HG02885 (cell line): ENCODE measurements around the gene POLR1G.
A peak's percentile ranks its signal among the peaks of the same experiment; 100 is the strongest.

ENCODE experiments used
- ATAC-seq: cut with Tn5 transposase; IDR thresholded peaks from one replicate; pipeline ENCODE4 v1.9.1; 2021; ENCODE audit warnings: mild to moderate bottlenecking; ENCODE audit not compliant: unreplicated experiment, poor library complexity

The POLR1G gene, protein sequence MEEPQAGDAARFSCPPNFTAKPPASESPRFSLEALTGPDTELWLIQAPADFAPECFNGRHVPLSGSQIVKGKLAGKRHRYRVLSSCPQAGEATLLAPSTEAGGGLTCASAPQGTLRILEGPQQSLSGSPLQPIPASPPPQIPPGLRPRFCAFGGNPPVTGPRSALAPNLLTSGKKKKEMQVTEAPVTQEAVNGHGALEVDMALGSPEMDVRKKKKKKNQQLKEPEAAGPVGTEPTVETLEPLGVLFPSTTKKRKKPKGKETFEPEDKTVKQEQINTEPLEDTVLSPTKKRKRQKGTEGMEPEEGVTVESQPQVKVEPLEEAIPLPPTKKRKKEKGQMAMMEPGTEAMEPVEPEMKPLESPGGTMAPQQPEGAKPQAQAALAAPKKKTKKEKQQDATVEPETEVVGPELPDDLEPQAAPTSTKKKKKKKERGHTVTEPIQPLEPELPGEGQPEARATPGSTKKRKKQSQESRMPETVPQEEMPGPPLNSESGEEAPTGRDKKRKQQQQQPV

DNA sequence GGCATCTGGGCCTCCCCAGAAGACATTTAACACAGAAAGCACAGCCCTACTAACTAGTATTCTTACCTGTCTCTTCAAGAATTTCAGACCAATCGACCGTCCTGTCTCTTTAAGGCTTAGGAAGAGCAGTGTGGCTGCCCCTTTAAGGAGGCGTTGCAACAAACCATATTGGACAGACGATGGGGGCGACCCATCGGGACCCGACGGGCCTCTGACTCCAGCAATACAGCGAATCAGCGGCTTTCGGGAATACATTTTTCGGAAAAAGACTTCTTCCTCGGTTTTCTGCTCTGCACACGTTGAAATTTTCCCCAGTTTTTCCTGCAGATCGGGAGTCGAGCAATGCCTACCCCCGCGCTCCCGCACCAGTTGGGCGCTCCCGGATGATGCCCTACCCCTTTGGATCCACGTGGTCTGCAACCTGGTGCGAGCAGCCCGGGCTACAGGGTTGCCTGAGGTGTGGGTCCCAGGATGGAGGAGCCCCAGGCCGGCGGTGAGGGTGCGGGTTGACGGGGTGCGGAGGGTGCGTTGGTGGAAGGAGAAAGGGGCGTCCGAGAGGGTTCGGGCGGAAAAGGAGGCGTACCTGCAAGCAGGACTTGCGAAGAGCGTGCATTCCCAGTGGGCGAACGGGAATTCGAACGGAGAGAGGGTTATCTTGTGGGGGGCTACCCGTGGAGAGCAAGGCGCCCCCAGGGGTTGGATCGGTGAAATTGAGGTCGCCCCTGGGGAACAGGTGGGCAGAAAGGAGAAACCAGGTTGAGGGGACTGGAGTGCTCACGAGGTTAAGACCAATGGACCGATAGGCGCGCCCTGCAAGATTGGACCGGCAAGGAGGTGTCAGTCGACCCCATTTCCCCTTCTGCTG is at the start of gene POLR1G:
Gene POLR1G (plus strand): TSS at position 419 of the 865 bp plus-strand sequence. CDS start 53 bp downstream, at position 472.
- ATAC-seq = peak; percentile 77

DNA sequence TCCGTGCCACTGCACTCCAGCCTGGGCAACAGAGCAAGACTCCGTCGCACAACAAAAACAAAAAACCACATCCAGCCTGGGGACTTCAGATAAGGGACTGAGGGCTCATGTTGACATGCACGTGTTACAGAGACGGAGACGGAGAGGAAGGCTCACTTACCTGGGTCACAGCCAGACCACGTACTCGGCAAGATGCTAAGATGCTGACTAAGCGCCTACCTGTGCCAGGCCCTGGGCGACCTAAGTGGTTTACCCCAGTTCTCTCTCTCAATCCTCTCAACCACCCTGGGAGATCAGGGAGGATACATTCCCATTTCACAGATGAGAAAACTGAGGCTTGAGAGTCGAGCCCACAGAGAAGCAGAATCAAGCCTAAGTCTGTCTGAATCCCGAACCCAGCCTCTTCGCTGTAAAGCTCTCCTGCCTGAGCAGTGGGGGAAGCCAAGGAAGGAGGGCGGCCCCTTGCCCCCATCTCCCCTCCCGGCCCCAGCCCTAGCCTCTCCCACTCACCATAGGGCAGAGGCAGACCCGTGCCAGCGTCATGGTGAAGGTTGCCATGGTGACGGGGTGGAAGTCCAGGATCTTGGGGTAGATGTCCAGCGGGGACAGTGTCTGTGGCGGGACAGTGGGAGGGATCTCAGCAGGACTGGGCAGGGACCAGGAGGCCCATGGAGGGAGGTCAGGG is 49.5 kb upstream of the POLR1G start:
- ATAC-seq = no peak

DNA sequence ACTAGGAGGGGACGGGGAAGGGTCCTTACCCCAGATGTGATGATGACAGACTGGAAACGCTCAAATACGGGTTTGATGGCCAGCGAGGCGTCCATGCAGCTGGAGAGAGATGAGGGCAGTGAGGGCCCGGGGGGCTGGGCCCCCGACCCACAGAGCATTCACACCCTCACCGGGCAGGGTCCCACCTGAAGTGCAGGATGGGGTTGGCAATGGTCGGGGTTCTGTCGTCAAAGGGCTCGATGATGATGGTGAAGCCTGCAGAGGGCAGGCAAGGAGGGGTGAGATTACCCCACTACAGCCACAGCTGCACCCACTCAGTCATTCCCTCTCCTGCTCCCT is 49.0 kb upstream of the POLR1G start:
- no peak for ATAC-seq

DNA sequence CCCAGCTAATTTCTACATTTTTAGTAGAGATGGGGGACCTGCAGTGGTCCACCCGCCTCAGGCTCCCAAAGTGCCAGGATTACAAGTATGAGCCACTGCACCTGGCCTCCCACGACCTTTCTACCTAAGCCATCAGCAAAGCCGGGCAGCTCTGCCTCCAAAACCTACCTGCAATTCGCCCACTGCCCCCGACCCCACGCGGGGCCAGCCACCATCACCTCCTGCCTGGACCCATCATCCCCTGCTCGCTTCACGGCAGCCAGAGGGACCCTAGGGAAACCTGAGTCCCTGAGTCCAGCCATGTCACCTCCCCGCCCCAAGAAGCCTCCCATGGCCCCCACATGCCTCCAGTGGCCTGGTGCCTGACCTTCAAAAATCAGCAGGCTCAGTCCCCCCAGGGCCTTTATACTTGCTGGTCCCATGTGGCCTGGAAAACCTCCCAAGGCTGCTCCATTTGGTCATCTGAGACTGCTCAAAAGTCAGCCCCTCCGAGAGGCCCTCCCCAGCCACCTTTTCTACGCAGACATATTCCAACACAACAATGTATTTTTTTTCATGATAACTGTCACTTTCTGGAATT is 48.1 kb upstream of the POLR1G start:
- no peak for ATAC-seq

DNA sequence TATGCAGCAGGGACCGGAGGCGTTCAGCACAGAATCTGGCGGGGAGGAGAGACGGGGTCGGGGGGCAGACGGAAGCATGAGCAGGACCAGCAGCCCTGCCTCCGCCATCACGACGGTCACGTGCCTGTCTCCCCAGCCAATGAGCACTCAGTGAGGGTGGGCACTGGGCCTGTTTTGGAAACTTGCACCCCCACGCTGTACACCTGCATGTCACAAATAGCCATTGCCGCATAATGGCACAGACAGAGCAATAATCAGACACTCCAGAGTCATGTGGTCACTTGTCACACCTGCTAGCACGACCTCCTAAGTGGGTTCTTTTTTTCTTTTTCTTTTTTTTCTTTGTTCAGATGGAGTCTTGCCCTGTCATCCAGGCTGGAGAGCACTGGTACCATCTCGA is 44.8 kb upstream of the POLR1G start:
- ATAC-seq = no peak

DNA sequence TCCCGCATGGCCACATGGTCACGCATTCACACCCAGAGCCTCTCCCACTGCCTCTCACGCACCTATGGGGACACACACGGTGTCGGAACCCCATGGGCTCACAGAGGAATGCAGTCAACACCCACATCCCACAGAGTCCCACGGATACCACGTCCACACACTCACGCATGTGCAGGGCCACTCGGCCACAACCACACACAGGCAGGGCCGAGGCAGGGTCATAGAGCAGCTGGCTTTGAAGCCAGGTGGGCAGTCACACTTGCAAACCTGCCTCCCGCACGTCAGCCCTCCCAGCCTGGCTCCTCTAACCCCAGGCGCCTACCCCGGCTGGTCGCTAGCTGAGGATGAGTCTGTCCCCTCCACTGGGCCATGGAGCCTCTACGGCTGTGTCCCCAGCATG is 44.2 kb upstream of the POLR1G start:
- ATAC-seq = no peak

DNA sequence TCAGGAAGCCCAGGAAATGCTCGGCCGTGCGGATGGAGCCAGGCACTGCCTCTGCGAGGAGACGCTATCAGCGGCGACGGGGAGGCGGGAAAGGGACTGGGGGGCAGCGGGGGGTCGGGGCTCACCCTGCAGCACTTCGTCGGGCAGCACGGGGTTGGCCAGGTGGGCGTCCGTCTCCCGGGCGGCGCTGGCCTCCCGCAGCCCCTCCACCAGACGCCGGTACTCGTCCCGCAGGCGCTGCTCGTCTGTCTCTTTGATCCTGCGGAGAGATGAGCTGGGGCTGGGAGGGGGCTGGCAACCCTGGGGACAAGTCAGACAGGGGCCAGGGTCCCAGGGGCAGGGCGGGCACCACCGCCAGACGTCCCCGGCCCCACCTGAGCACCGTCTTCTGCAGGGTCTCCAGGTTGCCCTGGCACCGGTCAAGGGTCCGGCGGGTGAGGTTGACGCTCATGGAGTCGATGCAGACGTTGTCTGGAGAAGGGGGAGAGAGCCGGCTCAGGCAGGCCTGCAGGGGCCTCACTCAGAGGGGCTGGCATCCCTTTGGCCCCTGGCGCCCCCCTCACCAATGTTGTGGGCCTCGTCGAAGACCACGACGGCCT is 42.5 kb upstream of the POLR1G start:
- ATAC-seq = no peak

DNA sequence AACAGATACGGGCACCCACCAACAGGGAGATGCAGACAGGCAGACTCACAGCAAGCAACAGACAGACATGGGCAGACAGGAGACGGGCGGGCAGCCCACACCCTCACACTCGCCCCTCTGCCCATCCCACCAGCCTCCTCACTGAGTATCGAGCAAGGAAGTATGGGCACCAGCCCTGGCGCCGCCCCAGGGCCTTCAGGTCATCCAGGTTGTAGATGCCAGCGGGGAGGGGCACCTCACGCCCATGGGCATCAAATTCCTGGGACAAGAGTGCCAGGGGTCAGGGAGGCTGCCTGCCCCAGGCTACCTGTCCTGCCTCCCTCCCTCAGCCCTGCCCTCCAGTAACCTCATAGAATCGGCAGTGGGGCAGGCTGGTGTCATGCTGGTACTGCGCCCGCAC is 41.7 kb upstream of the POLR1G start:
- ATAC-seq = no peak

DNA sequence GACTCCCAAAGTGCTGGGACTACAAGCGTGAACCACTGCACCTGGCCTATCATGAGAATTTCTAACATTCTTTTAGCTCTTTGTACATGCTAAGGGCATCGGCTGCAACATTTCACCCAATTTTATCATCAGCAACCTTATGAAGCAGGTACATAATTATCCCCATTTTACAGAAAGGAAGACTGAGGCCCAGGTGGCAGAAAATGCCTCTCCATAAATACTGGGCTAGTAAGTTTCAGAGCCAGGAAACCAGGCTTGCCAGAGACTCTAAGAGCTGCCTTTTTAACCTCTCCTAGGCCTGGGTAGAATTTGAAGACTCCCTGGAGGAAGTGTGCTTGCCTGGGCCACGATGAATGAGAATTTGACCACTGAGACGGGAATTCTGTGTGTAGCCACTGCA is 38.3 kb upstream of the POLR1G start:
- no peak for ATAC-seq

DNA sequence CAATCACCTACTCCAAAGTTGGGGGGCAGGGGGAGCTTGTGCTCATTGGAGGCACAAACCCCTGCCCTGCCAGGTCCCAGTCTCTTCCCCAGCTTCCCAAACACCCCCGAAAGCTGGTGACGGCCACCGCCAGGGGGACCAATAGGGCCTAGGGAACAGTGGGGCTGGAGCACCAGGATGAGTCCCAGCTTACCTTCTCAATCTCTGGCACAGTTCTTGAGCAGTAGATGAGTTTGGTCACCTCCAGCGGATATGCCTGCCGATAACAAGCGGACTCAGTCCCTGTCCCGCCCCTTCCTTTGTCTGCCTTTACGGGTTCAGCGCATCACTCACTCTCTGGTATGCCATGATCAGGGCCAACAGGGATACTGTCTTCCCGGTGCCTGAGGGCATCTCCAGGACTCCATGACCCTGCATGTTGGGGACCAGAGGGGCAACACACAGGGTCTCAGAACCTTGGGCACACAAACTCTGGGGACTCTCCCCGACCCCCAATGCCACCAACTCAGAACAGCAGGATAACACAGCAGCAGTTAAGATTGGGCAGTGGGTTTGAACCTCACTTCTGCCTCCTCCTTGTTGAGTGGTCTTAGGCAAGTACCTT is 37.6 kb upstream of the POLR1G start:
- ATAC-seq = no peak

DNA sequence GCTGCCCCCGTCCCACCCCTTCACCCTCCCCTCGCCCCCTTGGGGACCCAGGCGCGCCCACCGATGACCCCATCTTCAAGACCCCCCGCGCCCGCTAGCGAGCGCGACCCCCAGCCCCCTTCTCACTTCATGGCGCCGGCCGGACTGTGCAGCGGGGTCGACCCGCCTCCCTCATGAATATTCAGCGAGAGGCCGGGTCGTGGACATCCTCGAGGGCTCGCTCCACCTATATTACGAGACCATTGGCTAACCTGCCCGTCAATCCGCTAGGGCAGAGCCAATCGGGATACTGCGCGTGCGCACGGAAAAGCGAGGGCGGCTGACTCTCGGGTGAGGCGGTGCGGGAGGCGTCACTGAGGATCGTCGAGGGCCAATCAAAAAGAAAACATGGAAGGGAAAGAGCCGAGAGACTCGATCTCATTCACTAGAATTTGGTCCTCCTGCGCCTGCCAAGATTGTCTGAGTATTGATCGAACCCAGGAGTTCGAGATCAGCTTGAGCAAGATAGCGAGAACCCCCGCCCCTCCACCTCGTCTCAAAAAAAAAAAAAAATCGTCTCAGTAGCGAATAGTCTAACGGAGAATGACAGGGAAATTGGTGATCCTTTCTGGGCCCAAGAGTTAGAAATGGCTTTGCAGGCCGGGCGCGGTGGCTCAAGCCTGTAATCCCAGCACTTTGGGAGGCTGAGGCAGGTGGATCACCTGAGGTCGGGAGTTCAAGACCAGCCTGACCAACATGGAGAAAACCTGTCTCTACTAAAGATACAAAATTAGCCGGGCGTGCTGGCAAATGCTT is 35.8 kb upstream of the POLR1G start, which contains the start of gene ERCC2:
Gene ERCC2 (minus strand): TSS at position 164 of the 795 bp plus-strand sequence. CDS start 33 bp downstream, at position 131.
- peak; percentile 97 for ATAC-seq

DNA sequence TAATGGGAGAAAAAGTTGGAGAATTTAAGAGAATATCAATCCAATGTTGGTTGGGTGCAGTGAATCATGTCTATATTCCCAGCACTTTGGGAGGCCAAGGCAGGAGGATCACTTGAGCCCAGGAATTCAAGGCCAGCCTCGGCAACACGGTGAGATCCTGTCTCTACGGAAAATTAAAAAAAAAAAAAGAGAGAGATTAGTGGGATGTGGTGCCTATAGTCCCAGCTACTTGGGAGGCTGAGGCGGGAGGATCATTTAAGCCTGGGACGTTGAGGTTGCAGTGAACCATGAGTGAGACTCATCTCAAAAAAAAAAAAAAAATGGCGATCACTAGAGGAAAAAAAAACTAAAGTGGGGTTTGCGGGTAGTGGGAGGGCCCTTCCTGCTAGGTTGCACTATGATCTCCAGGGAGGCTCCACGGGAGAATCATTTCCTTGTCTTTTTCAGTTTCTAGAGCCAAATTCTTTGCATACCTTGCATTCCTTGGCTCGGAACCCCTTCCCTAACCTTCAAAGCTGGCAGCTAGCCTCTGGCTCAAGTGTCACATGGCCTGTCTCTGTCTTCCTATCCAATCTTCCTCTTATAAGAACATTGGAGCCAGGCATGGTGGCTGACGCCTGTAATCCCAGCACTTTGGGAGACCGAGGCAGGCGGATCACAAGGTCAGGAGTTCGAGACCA is 30.3 kb upstream of the POLR1G start:
- no peak for ATAC-seq

DNA sequence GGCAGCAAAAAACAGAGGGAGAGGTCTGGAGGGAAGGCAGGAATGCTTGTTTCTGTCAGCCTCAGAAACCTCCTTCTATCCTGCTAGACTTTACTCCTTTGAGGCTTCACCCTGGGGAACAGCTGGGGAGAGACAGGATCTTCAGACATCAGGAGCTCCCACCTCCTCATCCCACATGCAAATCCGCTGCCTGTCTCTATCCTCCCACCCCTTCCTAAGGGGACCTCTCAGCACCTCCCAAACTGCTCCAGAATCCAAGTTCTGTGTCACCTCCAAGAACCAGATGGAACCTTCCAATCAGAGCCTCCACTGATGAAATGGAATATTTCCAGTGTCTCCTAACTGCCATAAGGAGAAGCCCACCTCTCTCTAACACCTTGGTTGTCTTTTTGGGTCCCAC is 26.3 kb upstream of the POLR1G start:
- no peak for ATAC-seq

DNA sequence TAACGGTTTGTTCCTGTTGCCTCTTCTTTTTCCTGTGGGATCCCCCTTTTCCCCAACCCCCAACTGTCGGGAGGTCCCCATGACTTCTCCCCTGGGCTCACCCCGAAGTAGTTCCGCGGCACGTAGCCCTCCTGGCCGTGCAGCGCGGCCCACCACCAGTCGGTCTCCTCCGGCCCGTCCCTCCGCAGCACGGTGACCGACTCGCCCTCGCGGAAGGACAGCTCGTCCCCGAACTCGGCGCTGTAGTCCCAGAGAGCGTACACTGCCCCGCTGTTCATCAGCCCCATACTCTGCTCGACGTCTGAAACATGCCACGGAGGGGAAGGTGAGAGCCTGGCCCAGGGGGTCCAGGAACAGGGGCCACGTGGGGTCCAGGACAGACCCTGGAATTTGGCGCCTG is 24.0 kb upstream of the POLR1G start:
- no peak for ATAC-seq

DNA sequence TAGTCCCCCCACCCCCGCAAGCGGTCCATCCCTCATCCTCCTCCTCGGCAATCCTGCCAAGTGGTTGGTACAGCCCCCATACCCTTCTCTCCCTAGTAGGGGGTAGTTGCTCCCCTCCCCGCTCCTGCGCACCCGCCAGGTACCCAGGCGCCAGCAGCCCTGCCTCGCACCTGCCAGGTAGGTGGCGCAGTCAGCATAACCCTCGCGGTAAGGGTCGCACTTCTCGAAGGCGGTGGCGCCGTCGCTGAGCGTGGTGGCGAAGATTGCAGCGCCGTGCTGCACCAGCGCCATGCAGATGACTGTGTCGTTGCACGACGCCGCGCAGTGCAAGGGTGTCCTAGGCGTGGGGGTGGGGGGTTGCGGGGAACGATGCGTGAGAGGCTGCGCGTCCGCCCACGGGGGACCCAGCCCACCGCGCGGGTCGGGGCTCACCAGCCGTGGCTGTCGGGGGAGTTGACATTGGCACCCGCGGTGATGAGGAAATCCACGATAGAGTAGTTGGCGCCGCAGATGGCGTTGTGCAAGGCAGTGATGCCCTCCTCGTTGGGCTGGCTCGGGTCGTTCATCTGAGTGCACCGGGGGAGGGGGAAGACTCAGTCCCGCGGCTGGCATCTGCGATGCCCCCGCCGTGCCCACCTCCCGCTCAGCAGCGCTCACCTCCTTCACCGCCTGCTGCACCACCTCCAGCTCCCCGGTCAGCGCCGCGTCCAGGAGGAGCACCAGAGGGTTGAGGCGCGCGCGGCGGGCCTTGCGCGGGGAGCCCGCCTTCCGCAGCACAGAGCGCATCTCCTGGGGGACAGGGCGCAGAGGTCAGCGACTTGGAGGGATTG is 20.8 kb upstream of the POLR1G start:
- no peak for ATAC-seq

DNA sequence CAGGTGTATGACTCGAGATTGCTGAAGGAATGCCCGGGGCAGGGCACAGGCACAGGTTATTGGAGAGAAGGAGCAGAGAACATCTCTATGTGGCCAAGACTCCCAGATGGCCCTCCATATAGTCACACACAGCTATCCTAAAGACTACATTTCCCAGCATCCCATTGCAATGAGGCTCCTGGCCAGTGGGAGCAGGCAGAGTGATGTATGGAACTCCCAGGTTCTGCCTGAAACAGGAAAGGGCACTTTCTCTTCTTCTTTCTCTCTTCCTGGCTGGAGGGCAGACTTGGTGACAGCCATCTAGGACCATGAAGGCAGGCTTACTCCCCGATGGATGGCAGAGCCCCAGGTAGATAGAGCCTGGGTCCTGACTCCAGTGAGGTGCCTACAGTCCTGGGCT is 15.1 kb upstream of the POLR1G start:
- ATAC-seq = no peak

DNA sequence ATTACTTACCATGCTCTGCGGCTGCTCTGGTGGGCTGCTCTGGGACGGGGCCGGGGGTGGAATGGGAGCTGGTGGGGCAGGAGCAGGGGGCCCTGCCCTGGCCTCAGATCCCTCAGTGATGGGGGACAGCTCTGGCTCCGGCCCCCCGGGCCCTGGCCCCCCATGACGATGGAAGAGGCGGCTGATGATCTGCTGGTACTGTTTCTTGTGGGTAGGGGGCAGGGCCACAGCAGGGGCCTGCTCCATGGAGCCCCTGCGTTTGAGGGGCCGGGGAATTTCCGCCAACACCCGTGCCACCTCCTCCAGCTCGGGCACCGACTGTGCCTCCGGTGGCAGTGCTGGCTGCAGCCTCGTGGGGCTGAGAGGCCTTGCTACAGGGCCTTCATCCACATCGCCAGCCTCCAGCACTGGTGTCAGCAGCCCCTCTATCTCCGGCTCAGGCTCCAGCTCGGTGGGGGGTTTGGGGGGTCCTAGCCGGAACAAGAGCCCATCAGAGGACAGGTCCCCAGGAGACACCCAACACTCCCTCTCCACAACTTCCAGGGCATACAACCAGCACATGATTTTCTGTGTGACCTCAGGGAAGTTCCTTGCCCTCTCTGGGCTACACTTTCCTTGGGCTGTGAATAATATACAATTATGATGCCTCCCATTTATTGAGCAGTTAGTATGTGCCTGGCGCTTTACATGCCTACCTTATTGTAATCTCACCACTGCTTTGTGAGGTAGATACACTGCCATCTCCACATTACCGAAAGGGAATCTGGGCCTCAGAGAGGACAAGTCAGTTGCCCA is 14.4 kb upstream of the POLR1G start:
- no peak for ATAC-seq
